ENCODE results near the gene RTKN.

DNA sequence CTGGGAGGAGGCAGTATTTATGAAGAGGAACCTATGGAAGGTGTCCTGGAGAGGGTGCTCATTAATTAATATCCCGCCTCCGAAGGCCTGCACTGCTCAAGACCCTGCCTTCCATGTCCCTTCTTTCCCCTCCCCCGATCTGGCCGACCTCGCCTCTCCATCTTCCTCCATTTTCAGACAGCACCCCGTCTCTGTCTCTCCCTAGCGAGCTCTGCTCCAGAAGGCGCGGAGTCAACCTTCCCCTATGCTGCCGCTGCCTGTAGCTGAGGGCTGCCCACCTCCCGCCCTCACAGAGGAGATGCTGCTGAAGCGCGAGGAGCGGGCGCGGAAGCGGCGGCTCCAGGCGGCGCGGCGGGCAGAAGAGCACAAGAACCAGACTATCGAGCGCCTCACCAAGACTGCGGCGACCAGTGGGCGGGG lies 15.4 kb upstream of the RTKN start:
- TF ChIP-seq GATA2 (IDR thresholded peaks at IDR 0.05; ENCODE audit: low read depth, low read length) = no peak
- no peak for TF ChIP-seq GATA3 (IDR thresholded peaks at IDR 0.05; ENCODE audit: low read depth, low read length)

All from SH-SY5Y (cell line).